PC-3 (cell line): ENCODE measurements around the gene DENND5B. TPM values are rescaled to one million over a fixed set of nuclear protein-coding genes. Genes with fewer than 3 reads are reported as not detected.
A peak's percentile ranks its signal among the peaks of the same experiment; 100 is the strongest.

Experiments
- ATAC-seq: fragments of 200-7000 bp; cut with Tn5 transposase; 2 replicates; pipeline ENCODE4 v1.9.1; 2020; ENCODE audit warnings: mild to moderate bottlenecking, moderate library complexity
- BruUV-seq: library from RNA; stranded (reverse); fragments of 400-500 nt; replicated peaks from 2 replicates; lab custom pipeline; 2021; lab: Mats Ljungman, UMichigan
- CTCF ChIA-PET: fragments of 300-600 bp; sonication (Branson Sonifier 250); formaldehyde crosslinking; loops from one replicate; lab custom pipeline; 2022; ENCODE audit warnings: antibody characterized with exemption; lab: Charles Lee
- POLR2A ChIA-PET: fragments of 300-600 bp; sonication (Branson Sonifier 250); formaldehyde crosslinking; loops from one replicate; lab custom pipeline; 2022; ENCODE audit warnings: antibody characterized with exemption; ENCODE audit not compliant: unreplicated experiment; lab: Charles Lee
- DNase-seq: peaks from one replicate; pipeline ENCODE4 v3.0.0-alpha.2; 2015
- H2AFZ ChIP-seq: fragments of 300-600 bp; sonication (generic); 2 replicates; pipeline ENCODE4 v1.6.0; 2016; ENCODE audit warnings: antibody characterized with exemption, low read length
- H3F3A ChIP-seq: fragments of 300-600 bp; sonication (generic); one replicate; pipeline ENCODE4 v1.6.0; 2017; ENCODE audit warnings: antibody characterized with exemption, low read length, control low read depth, mild to moderate bottlenecking; ENCODE audit not compliant: unreplicated experiment
- H3K27ac ChIP-seq: fragments of 300-600 bp; sonication (generic); 2 replicates; pipeline ENCODE4 v1.5.1; 2016; ENCODE audit warnings: mild to moderate bottlenecking, low read length
- H3K27me3 ChIP-seq: fragments of 300-600 bp; sonication (generic); 2 replicates; pipeline ENCODE4 v1.6.1; 2016; ENCODE audit warnings: low read length, mixed read lengths
- H3K36me3 ChIP-seq: fragments of 300-600 bp; sonication (generic); 2 replicates; pipeline ENCODE4 v1.6.1; 2016; ENCODE audit warnings: low read depth, mixed run types, low read length, mixed read lengths
- H3K4me1 ChIP-seq: fragments of 300-600 bp; sonication (generic); 2 replicates; pipeline ENCODE4 v1.5.1; 2016; ENCODE audit warnings: low read length; ENCODE audit not compliant: insufficient read depth
- H3K4me2 ChIP-seq: fragments of 300-600 bp; sonication (generic); 2 replicates; pipeline ENCODE4 v1.6.0; 2016; ENCODE audit warnings: low read length
- H3K4me3 ChIP-seq: fragments of 300-600 bp; sonication (generic); 2 replicates; pipeline ENCODE4 v1.5.1; 2016; ENCODE audit warnings: mild to moderate bottlenecking, low read length, mixed read lengths
- H3K79me2 ChIP-seq: fragments of 300-600 bp; sonication (generic); 2 replicates; pipeline ENCODE4 v1.6.1; 2017; ENCODE audit warnings: low read length, mixed read lengths
- H3K9ac ChIP-seq: fragments of 300-600 bp; sonication (generic); 2 replicates; pipeline ENCODE4 v1.6.0; 2016; ENCODE audit warnings: mild to moderate bottlenecking, low read length
- H3K9me2 ChIP-seq: fragments of 300-600 bp; sonication (generic); replicated peaks from 2 replicates; pipeline ENCODE4 v1.6.1; 2016; ENCODE audit warnings: mixed run types, low read length, mixed read lengths
- H3K9me3 ChIP-seq: fragments of 300-600 bp; sonication (generic); 2 replicates; pipeline ENCODE4 v1.6.1; 2016; ENCODE audit warnings: low read length, mixed read lengths
- H4K20me1 ChIP-seq: fragments of 300-600 bp; sonication (generic); 2 replicates; pipeline ENCODE4 v1.6.1; 2016; ENCODE audit warnings: low read length, mixed read lengths
- CTCF ChIP-seq: fragments of 300-600 bp; sonication (generic); conservative IDR thresholded peaks from 2 replicates; pipeline ENCODE4 v1.5.1; 2017; ENCODE audit warnings: antibody characterized with exemption, low read depth, mild to moderate bottlenecking, low read length
- EZH2 ChIP-seq: fragments of 300-600 bp; sonication (generic); IDR thresholded peaks from one replicate; pipeline ENCODE4 v1.6.1; 2017; ENCODE audit warnings: antibody characterized with exemption, mild to moderate bottlenecking, low read length; ENCODE audit not compliant: unreplicated experiment
- EZH2phosphoT487 ChIP-seq: fragments of 300-600 bp; sonication (generic); IDR thresholded peaks from 2 replicates; pipeline ENCODE4 v1.6.1; 2018; ENCODE audit warnings: mild to moderate bottlenecking, antibody characterized with exemption, low read length, borderline replicate concordance
- intact Hi-C: fragments of 100-400 bp; cut with micrococcal nuclease; formaldehyde crosslinking; loops from 2 replicates; pipeline ENCODE4 v1.9.0; 2023
- total RNA-seq: library from RNA; depleted of rRNA; stranded (reverse); fragments of >200 nt; gene quantifications from 2 replicates; pipeline ENCODE4 v1.2.3, GENCODE V29; 2014

DENND5B gene
- total RNA-seq, 1 experiment from 2014 or later, result 4.2 TPM

- Histone ChIP-seq H3K9me3 (no peaks in the 10 kb centered on the region), H3K9me2 (no peaks in the 10 kb centered on the region), H3K27me3 (no peaks in the 10 kb centered on the region), H3K27ac (peak overlapping the region; percentile 70; the same call in 1 of the 2 replicates), H4K20me1 (no peaks in the 10 kb centered on the region), H3F3A (no peaks in the 10 kb centered on the region), H3K9ac (no peak overlapping the region), H3K4me2 (no peak overlapping the region), H2AFZ (no peak overlapping the region), H3K79me2 (no peaks in the 10 kb centered on the region), H3K4me1 (peaks cover 29% of the 10 kb centered on the region), H3K4me3 (no peak overlapping the region), H3K36me3 (no peaks in the 10 kb centered on the region)
- intact Hi-C loops, result loop anchor here (10.0 kb wide), 1 partner anchor 164 kb away; no protein-coding TSS in a partner anchor
- ChIA-PET CTCF (no interaction called here), POLR2A (interaction anchor here (0.6 kb wide), 1 partner anchor 21 kb away, joined by 9 read pairs; no protein-coding TSS in a partner anchor)
- BruUV-seq, result no TSS peak
- DNase-seq (peak; percentile 2), ATAC-seq (no peak)
- TF ChIP-seq CTCF (no peak), EZH2phosphoT487 (no peak), EZH2 (no peak)
Measured at GRCh38 chr12:31470459-31470858, 120.5 kb downstream of the DENND5B start.

- no TSS peak for BruUV-seq
- no peak for DNase-seq
- Histone ChIP-seq H3K9me3 (no peaks in the 10 kb centered on the region), H3K4me3 (no peak overlapping the region), H3F3A (no peaks in the 10 kb centered on the region), H3K9ac (no peak overlapping the region), H3K4me2 (no peak overlapping the region), H4K20me1 (no peaks in the 10 kb centered on the region), H2AFZ (no peak overlapping the region), H3K4me1 (peaks cover 13% of the 10 kb centered on the region; the same call in 1 of the 2 replicates), H3K27ac (no peak overlapping the region), H3K36me3 (no peaks in the 10 kb centered on the region), H3K9me2 (no peaks in the 10 kb centered on the region), H3K79me2 (no peaks in the 10 kb centered on the region), H3K27me3 (no peaks in the 10 kb centered on the region)
- POLR2A ChIA-PET, result no interaction called here
- no peak for ATAC-seq
- CTCF ChIA-PET, result no interaction called here
- TF ChIP-seq EZH2, result no peak
- intact Hi-C loops, result no loop called here
Measured at GRCh38 chr12:31466768-31467167, 124.2 kb downstream of the DENND5B start.

GRCh38 chr12:31465002-31465401 is 125.9 kb downstream of the DENND5B start:
- Histone ChIP-seq H4K20me1 (no peaks in the 10 kb centered on the region), H3K9me2 (no peaks in the 10 kb centered on the region), H2AFZ (no peak overlapping the region), H3K4me2 (no peak overlapping the region), H3K4me3 (no peak overlapping the region), H3K9me3 (no peaks in the 10 kb centered on the region), H3F3A (no peaks in the 10 kb centered on the region), H3K9ac (no peak overlapping the region), H3K79me2 (no peaks in the 10 kb centered on the region), H3K4me1 (no peaks in the 10 kb centered on the region), H3K27ac (no peak overlapping the region), H3K27me3 (no peaks in the 10 kb centered on the region), H3K36me3 (no peaks in the 10 kb centered on the region)
- DNase-seq, result no peak
- POLR2A ChIA-PET, result no interaction called here
- TF ChIP-seq EZH2phosphoT487 (no peak), EZH2 (no peak), CTCF (no peak)
- ATAC-seq, result no peak
- intact Hi-C loops, result no loop called here
- CTCF ChIA-PET, result no interaction called here
- no TSS peak for BruUV-seq
